Stimulated activated CD4-positive, alpha-beta T cell treated with anti-CD3 and anti-CD28 coated beads, Interleukin-12 subunit alpha, Interleukin-12 subunit beta, amount 100 ng/mL, for 24 hours (primary cell): ENCODE measurements around the gene OPALIN.

Source experiments
- DNase-seq, 2 experiments: peaks; one replicate each; pipeline ENCODE4 v3.0.0-alpha.2; 2020; ENCODE audit warnings: low read depth in 2 of 2

Gene OPALIN

DNA sequence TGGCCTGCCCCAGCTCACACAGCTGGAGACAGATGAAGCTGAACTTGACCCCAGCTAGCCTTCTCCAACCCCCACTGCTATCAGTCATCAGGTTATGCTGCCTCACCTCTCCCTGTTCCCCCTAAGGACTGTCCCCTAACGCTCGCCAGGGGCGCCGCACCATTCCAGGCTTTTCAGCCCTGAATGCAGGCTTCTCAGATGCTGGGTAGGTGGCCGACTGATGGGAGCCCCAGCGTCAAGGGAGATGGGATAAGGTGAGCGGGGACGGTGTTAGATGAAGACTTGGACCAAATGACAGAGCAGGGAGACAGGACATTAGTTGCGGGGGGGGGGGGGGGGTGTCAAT lies 15.8 kb upstream of the OPALIN start:
- DNase-seq = no peak

DNA sequence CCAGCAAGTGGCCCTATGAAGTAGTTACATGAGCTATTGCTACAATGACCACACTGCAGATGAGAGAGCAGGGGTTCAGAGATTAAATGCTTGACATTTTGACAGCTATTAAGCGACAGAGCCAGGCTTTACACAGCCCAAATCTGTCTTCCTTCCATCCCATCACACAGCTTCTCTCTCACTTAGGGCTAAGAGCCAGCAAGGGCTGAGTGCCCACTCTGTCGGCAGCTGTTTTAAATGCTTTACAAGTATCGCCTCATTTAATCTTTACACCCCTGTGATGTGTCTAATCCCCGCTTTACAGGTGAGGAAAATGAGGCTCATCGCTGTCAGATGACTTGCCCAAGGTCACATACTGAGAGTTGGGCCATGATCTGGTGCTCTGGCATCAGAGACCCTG lies 15.2 kb upstream of the OPALIN start:
- no peak for DNase-seq

DNA sequence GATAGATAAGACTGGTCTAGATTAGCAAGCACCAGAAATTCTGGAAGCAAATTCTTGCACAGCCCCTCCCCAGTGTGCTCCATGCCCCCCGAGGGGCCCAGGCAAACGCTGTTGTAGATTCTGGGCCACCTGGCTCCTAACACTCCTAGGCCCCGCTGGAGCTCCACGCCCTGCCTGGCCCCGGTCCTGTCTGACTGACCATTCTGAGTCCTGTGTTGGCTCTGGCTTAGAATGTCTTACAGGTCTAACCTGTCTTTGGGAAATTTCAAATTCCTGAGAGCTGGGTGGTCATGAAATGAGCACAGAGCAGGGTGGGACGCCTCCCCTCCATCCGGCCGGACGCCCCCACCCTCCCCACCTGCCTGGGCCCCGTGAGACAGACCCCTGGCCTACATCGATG lies 12.6 kb upstream of the OPALIN start:
- DNase-seq = no peak

DNA sequence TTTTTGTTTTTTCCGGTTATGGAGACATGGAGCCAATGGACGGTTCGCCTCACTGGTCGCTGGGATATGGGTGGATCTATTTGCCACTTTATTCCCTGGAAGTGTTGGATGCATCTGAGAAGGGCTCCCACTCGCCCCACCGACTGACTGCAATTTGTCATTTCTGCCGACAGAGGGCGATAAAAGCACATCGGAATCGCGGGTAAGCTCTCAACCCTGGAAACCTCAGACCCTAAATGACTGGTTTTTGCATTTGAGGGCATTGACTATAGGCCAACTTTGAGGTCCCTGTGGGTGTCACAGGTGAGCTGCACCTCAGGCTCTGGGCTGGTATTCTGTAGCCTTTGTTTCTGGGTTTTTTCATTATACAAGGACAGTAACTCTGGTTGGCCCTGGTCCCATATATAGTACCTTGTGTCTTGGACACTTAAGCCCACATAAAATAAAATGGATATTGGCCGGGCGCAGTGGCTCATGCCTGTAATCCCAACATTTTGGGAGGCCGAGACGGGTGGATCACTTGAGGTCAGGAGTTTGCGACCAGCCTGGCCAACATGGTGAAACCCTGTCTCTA lies 11.9 kb upstream of the OPALIN start:
- DNase-seq = peak; percentile 14 to 28

DNA sequence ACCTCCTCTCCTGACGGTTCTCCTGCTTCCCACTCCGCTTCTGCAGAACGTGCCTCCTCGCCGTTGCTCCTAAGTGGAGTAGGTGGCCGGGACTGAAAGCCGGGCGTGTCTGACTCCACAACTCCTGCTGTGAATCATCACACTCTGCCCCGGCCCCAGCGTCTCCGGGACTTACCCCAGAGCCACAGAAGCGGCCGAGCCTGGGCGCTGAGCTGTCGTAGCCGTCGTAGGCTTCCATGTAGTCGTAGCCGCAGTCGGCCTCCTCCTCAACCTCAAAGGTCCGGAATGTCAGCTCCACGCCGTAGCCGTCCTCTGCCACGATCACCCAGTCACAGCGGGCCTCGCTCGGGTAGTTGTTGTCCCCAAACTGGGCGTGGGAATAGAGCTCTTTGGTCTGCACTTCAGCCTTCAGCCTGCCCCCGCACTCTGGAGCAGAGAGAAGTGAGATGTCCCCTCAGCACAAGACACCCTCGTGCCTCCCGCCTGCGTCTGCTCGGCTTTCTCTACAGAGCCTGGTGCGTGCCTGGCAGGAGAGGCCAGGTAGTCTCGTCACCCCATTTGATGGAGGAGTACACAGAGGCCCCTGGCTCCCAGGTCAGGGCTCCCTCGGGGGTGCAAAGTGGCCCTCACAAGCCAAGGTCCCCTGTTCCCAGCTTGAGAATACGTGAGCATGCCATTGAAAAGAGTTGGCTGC lies 11.2 kb upstream of the OPALIN start:
- DNase-seq = no peak

DNA sequence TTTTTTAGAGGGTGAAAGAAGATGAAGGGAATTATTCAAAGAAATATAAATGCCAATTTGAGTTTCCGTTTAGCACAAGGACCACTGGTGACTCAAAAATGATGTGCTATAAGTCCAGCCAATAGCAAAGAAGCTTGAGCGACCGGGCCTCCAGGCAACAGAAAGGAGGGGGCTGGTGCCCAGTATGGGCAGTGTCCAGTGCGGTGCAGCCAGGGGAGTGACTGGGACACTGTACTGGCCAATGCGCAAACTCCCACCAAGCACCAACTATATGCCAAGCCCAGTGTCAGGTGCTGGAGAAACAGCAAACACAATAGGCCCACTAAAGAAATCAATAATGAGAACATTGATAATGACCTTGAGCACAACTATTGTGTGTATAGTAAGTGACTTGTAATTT lies 10.2 kb upstream of the OPALIN start:
- DNase-seq = no peak

DNA sequence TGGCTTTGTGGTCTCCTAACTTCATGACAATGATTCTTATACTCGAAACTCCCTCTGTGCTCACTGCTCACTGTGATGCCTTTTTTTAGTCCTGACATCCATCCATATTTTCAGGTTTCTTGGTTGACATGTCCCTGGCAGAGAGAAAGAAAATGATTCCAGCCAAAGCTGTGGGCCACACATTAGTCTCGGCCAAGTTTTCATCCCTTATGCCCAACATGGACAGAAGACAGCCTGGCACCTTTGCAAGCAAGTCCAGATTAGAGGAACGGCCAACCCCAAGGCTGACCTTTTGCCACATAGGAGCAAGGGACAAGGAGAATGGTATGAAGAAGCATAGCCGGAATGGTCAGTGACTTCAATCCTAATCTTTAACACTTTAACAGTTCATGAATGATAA lies 8.7 kb upstream of the OPALIN start:
- DNase-seq = no peak

DNA sequence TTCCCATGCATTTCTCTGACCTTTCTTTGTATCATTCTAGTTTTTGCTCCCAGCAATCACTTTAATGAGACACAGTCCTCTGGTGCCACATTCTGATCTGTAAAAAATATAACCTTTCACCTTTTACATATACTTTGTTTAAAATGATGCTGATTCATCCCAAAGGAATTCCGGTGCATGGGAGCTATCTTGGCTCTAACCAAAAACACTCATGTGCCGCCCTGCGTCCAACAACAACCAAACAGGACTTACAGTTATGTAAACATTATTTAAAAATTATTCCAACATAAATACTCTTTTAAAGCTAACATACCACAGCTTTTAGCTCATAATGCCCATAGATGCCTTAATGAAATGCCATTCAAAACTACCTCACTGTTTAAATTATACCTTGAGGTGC lies 7.7 kb upstream of the OPALIN start:
- DNase-seq = no peak

DNA sequence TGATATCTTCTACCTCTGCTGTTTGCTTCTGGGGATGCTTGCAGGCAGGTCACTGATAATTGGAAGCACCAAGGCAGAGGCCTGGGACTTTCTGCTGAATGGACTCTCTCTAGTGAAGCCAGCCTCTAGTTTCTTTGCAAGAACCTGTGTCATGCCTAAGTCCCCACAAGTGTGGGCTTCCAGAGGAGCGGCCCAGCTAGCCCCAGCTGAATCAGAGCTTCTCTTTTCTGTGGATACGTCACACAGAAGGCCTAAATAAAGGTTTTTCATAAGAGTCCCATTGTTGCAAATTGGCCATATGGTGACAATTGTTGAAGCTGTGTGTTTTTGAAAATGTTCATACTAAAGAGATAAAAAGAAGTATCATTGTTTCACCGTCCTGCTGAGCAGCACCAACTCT lies 6.8 kb upstream of the OPALIN start:
- DNase-seq = no peak

DNA sequence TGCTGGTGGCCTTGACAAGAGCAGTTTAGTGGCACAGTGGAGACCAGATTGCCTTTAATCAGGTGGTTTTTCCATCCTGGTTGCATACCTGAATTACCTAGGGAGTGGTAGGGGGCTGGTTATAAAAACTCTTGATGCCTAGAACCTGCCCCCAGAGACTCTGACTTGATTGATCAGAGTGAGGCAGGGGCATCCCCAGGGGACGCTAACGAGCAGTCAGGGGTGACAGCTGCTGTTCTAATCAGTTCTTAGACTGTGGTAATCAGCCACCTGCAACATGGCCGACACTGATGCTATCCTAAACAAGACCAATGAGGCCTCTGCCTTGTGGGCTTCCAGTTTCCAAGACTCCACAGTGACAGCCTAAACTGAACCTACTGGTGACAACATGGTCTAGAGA lies 2.0 kb upstream of the OPALIN start:
- no peak for DNase-seq

DNA sequence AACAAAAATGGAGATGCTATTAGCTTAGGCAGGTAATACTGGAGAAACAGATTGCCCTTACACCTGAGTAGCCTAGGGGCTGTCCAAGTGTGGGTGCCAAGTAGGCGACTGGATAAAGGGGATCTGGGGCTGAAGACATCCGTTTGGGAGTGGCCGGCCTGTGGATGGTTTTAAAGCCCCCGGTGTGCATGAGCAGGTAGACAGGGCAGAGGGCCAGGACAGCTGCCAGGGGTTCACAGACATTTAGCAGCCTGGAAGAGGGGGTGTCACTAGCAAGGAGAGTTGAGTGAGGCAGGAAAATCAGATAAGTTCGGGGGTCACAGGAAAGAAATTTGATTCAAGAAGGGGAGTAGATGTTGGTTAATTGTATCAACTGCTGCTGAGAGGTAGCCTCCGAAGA lies 1.5 kb upstream of the OPALIN start:
- no peak for DNase-seq

DNA sequence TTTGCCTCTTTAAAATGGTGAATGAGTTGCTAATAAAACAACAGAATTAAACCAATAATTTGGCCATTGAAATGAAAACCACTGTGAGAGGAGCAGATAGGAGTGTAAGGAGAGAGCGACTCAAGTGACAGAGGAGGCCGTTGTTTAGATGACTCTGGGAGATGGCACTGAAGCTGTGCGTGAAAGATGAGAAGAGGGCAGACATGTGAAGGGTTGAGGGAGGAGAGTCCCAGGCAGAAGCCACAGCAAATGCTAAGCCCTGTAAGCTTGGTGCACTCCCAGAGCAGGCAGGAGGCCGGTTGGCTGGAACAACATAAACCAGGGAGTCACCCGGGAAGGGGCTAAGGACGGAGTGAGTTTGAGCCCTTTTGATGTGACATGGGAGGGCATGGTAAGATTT lies 814 bp upstream of the OPALIN start:
- DNase-seq = no peak

DNA sequence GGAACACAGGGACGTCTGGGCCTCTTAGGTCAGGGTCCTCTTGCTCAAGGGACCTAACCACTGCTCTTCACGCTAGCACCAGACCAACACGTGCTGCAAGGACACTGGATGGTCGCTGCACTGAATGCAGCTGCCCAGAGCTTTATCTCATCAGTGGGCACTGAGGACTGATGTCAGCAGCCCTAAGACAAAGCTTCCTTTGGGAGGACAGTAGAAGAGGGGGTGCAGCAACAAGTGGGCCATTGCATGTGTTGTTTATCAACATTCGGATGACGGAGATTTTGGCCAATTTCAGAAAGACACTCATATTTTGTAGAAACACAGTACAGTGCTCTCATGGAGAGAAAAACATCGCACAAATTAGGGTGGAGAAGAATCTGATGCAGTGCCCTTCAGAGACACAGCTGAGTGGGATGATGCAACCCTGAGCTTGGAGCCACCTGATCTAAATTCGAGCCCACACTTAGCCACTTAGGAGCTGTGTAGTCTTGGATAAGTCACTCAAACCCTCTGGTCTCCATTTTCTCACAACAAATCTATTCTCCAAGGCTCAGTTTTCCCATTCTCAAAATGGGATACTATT lies 1.7 kb downstream of the OPALIN start:
- no peak for DNase-seq

DNA sequence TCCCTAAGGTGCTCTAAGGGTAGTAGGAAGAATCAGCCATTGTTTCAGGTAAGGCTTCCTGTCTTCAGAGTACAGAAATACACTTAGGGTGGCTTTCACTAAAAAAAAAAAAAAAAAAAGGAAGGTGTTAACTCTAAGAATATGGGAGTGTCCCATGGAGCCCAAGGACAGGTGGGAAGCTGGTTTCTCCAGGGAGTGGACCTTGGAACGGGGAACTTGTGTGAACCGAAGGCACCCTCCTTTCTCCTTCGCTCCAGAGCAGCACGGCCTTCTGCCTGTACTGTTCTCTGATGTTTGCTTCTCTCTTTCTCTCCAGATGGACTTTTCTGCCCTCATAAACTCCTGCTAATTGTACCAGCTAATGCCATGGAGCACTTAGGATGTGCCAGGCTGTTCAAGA lies 6.2 kb downstream of the OPALIN start:
- DNase-seq = no peak

DNA sequence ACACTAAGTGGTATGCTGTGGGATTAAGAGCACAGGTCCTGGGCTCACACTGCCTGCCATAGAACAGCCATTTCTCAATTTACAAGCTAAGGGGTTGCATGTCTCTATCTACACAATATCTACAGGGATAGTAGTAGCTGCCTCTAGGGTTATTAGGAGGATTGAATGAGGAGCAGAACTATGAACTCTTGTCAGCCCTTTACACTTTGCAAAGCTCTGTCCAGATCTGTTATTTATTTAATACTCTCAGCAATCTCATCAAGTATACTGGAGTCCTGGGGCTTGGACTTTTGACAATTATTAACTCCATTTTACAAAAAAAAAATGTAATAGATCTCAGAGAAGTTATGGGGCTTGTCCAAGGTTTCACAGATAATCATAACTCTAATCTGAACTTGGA lies 6.8 kb downstream of the OPALIN start:
- DNase-seq = no peak

DNA sequence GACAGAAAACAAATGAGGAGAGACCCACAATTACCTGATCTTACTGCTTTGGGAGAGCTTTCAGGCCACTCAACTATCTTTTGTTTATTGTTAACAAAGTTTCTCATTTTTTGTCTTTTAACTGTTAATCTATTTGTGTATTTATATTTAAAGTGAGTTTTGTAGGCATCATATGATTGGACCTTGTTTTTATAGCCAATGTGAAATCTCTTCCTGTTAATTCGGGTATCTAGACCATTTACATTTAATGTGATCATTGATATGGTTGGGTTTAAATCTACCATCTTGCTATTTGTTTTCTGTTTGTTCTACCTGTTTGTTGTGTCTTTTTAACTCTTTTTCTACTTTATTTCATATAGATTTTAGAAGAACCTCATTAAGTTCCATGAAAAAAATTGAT lies 12.5 kb downstream of the OPALIN start:
- no peak for DNase-seq

DNA sequence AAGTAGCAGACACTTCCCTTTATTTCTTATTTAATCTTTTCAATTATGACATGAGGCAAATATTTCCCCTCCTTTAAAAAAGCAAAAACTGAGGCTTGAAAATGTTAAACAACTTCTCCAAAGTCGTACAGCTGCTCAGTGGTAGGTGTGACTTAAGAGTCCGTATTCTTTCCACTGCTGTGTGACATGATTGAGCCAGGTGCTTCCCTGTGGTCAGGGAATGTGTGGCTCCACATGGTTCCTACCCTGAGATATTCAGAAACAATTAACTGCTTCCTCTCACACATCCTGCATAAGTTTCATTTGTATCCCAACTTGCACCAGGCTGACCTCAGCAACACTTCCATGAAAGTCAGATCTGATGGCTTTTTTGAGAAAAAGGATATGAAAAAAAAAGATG lies 13.6 kb downstream of the OPALIN start:
- DNase-seq = no peak

DNA sequence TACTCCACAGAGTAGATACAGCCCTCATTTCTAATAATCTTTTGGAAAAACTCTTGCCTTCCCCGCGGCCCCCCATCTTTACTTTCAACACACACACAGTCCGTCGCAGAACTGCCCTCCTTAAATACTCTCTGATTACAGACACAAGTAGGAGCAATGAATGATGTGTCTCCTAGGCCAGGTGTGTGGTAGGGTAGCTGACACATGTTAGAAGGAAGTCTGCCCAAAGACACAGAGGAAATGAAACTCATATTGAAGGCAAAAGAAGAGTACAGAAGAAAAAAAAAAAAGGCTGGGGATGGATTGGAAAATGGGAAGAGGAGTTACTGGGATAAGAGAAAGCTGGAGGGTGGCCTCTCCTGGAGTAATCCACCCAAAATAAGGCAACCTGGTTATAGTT lies 14.6 kb downstream of the OPALIN start:
- DNase-seq = no peak

DNA sequence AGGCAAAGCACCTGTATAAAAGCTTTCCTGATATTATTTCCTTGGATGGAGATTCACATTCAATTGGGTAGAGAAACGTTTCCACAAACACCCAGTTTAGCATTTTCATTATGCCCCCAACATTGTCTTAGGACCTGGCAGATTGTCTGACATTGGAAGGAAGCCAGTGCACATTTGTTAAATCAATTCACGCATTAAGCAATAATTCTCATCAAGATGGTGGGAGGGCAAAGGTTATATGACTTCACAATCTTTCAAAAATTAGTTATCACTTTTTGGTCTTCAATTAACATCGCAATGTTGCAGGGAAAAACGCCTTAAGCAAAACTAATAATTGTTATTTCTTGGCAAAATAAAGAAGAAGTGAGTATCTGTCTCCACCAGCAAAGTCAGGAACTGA lies 16.4 kb downstream of the OPALIN start:
- no peak for DNase-seq

DNA sequence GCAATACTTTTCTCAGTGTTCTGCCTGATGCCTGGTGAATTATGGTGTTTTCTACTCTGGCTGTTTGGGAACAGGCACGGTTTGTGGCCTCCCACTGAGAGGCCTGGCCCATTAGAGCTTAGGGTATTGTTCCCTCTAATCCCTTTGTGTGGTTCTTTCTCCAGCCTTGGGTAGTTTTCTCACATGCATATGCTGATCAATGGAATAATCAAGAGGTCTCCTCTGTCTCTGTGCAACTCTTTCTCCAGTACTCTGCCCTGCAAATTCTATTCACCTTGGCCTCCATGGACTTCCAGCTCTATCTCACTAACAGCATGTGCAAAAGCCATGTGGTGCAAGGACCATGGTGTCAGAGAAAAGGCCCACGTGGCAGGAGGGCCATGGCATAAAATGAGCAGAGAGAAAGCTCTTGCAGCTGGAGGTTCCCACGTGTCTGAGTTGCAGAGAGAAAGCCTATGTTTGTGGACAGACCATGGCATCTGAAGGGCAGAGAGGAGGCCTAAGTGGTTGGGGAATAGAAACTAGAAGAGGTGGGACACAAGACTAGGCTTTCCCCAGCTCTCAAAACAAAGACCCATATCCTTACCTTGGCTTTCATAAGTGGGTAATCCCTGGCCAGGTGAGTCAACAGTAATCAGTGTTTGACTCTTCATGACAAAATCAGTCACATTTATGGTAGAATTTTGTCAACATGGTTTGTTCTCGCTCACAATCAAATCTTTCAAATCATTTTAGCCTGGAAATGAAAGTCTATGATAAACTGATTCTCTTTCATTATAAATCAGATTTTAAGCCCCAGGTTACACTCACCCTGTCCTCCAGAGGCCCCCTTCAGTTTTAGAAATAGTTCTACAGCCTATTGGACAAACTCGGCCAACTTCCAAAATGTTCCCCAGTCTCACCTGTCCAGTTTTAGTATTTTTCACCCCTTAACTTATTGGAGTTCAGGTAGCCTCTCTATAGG lies 17.3 kb downstream of the OPALIN start:
- no peak for DNase-seq

DNA sequence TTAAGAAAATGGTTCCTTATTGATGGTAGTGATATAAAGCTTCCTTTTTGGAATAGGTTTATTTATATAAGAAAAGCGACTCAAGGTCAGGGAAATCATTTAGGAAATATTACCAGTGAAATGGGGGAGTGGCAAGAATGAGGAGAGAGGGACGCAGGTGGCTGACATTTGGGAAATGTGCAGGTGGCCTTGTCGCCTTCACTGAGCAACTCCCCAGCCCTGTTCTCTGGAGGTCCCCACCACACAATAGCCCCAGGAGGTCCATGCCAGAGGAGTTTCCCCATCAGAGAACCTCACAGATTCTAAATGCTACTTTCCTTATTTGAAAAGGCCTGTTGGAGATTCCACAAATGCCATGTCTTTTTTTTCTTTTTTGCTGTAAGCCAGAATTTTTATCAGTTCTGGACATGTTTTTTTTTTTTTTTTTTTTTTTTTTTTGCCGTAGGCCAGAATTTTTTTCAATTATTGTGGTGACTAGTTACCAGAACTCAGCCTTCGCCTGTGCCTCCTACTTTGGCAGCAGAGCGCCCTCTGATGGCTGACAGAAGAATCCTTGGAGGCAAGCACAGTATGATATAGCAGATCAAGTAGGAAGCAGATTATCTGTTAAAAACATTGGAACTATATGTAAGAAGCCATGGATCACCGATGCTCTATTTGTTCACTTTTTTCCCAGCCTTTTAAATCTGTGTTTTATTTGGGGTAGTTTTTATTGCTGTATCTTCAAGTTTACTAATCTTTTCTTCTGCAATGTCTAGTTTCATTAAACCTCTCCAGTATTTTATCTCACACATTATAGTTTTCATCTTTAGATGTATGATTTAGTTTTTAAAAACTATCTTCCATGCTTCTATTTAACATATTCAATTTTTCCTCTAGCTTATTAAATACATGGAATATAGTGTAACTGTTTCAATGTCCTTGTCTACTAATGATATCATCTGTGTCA lies 18.6 kb downstream of the OPALIN start:
- peak; percentile 11 to 52 for DNase-seq

DNA sequence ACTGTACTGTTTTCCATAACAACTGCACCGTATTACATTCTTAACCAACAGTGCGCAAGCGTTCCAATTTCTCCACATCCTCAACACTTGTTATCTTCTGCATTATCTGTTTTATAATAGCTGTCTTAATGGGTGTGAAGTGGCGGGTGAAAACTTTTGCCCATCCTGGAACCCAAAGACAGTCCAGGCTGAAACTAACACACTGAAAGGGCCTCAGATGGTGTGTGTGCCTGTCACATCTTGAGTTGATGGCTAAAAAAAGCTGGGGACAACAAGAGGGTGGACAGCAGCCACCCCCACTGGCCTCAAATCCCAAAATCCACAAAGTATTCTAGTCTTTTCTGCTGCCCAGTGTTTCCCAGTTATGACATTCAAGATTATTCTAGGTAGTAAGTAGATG lies 19.4 kb downstream of the OPALIN start:
- DNase-seq = no peak
